ENCODE results near the gene KCNA10. TPM values are rescaled to one million over a fixed set of nuclear protein-coding genes. Genes with fewer than 3 reads are reported as not detected.

Gene KCNA10
- total and polyA plus RNA-seq, 2 experiments from 2014 or later = not detected

- TF ChIP-seq POLR2AphosphoS5 (IDR thresholded peaks at IDR 0.05; ENCODE audit: low read depth) = no peak
- no peak for TF ChIP-seq CTCF (conservative IDR thresholded peaks at IDR 0.05; ENCODE audit: low read depth in 2 of 2)
- no peak for TF ChIP-seq ZNF331 (CRISPR knock-in tag; IDR thresholded peaks at IDR 0.05; ENCODE audit: low read depth)
Measured at GRCh38 chr1:110533230-110533629, 14.3 kb upstream of the KCNA10 start (continued).

GRCh38 chr1:110529011-110529410 is 10.0 kb upstream of the KCNA10 start:
- Histone ChIP-seq H3F3A (replicated peaks; ENCODE audit: low read depth) (no peaks in the 10 kb centered on the region), H3K27ac (ENCODE audit: low read depth) (no peak overlapping the region), H3K4me2 (no peak overlapping the region), H4K20me1 (replicated peaks; ENCODE audit: insufficient read depth) (no peaks in the 10 kb centered on the region), H3K4me1 (ENCODE audit: insufficient read depth) (peaks cover 3% of the 10 kb centered on the region; the same call in 1 of the 2 replicates), H2AFZ (no peak overlapping the region; the same call in 1 of the 2 replicates), H3K27me3 (ENCODE audit: insufficient read depth) (no peaks in the 10 kb centered on the region), H3K79me2 (replicated peaks; ENCODE audit: insufficient read depth) (no peaks in the 10 kb centered on the region), H3K4me3 (no peak overlapping the region), H3K36me3 (ENCODE audit: insufficient read depth) (no peaks in the 10 kb centered on the region), H3K9me2 (ENCODE audit: insufficient read depth) (no peaks in the 10 kb centered on the region)
- Mint-ChIP-seq H3K27ac (no peak overlapping the region), H3K9me3 (no peaks in the 10 kb centered on the region), H3K4me3 (no peak overlapping the region), H3K27me3 (ENCODE audit: insufficient read depth, low read depth, poor library complexity) (peaks cover 12% of the 10 kb centered on the region), H3K4me1 (no peaks in the 10 kb centered on the region; the same call in 2 of the 3 replicates), H3K36me3 (ENCODE audit: low read depth) (no peaks in the 10 kb centered on the region)
- no peak for DNase-seq (ENCODE audit: low spot score)
- ATAC-seq = no peak
- TF ChIP-seq NANOG (IDR thresholded peaks at IDR 0.05; ENCODE audit: borderline replicate concordance) (no peak), STAT1 (IDR thresholded peaks at IDR 0.05; ENCODE audit: unreplicated experiment) (no peak), ZNF114 (CRISPR knock-in tag; IDR thresholded peaks at IDR 0.05) (no peak), CTCF (conservative IDR thresholded peaks at IDR 0.05; ENCODE audit: low read depth in 2 of 2) (no peak), EZH2 (IDR thresholded peaks at IDR 0.05; ENCODE audit: low read depth, unreplicated experiment) (no peak)
- TF ChIP-seq, protein P1, sequence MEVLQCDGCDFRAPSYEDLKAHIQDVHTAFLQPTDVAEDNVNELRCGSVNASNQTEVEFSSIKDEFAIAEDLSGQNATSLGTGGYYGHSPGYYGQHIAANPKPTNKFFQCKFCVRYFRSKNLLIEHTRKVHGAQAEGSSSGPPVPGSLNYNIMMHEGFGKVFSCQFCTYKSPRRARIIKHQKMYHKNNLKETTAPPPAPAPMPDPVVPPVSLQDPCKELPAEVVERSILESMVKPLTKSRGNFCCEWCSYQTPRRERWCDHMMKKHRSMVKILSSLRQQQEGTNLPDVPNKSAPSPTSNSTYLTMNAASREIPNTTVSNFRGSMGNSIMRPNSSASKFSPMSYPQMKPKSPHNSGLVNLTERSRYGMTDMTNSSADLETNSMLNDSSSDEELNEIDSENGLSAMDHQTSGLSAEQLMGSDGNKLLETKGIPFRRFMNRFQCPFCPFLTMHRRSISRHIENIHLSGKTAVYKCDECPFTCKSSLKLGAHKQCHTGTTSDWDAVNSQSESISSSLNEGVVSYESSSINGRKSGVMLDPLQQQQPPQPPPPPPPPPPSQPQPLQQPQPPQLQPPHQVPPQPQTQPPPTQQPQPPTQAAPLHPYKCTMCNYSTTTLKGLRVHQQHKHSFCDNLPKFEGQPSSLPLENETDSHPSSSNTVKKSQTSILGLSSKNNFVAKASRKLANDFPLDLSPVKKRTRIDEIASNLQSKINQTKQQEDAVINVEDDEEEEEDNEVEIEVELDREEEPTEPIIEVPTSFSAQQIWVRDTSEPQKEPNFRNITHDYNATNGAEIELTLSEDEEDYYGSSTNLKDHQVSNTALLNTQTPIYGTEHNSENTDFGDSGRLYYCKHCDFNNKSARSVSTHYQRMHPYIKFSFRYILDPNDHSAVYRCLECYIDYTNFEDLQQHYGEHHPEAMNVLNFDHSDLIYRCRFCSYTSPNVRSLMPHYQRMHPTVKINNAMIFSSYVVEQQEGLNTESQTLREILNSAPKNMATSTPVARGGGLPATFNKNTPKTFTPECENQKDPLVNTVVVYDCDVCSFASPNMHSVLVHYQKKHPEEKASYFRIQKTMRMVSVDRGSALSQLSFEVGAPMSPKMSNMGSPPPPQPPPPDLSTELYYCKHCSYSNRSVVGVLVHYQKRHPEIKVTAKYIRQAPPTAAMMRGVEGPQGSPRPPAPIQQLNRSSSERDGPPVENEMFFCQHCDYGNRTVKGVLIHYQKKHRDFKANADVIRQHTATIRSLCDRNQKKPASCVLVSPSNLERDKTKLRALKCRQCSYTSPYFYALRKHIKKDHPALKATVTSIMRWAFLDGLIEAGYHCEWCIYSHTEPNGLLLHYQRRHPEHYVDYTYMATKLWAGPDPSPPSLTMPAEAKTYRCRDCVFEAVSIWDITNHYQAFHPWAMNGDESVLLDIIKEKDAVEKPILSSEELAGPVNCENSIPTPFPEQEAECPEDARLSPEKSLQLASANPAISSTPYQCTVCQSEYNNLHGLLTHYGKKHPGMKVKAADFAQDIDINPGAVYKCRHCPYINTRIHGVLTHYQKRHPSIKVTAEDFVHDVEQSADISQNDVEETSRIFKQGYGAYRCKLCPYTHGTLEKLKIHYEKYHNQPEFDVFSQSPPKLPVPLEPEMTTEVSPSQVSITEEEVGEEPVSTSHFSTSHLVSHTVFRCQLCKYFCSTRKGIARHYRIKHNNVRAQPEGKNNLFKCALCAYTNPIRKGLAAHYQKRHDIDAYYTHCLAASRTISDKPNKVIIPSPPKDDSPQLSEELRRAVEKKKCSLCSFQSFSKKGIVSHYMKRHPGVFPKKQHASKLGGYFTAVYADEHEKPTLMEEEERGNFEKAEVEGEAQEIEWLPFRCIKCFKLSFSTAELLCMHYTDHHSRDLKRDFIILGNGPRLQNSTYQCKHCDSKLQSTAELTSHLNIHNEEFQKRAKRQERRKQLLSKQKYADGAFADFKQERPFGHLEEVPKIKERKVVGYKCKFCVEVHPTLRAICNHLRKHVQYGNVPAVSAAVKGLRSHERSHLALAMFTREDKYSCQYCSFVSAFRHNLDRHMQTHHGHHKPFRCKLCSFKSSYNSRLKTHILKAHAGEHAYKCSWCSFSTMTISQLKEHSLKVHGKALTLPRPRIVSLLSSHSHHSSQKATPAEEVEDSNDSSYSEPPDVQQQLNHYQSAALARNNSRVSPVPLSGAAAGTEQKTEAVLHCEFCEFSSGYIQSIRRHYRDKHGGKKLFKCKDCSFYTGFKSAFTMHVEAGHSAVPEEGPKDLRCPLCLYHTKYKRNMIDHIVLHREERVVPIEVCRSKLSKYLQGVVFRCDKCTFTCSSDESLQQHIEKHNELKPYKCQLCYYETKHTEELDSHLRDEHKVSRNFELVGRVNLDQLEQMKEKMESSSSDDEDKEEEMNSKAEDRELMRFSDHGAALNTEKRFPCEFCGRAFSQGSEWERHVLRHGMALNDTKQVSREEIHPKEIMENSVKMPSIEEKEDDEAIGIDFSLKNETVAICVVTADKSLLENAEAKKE (CRISPR knock-in tag; IDR thresholded peaks at IDR 0.05) = no peak
- TF ChIP-seq, protein P2, sequence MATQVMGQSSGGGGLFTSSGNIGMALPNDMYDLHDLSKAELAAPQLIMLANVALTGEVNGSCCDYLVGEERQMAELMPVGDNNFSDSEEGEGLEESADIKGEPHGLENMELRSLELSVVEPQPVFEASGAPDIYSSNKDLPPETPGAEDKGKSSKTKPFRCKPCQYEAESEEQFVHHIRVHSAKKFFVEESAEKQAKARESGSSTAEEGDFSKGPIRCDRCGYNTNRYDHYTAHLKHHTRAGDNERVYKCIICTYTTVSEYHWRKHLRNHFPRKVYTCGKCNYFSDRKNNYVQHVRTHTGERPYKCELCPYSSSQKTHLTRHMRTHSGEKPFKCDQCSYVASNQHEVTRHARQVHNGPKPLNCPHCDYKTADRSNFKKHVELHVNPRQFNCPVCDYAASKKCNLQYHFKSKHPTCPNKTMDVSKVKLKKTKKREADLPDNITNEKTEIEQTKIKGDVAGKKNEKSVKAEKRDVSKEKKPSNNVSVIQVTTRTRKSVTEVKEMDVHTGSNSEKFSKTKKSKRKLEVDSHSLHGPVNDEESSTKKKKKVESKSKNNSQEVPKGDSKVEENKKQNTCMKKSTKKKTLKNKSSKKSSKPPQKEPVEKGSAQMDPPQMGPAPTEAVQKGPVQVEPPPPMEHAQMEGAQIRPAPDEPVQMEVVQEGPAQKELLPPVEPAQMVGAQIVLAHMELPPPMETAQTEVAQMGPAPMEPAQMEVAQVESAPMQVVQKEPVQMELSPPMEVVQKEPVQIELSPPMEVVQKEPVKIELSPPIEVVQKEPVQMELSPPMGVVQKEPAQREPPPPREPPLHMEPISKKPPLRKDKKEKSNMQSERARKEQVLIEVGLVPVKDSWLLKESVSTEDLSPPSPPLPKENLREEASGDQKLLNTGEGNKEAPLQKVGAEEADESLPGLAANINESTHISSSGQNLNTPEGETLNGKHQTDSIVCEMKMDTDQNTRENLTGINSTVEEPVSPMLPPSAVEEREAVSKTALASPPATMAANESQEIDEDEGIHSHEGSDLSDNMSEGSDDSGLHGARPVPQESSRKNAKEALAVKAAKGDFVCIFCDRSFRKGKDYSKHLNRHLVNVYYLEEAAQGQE (IDR thresholded peaks at IDR 0.05; ENCODE audit: unreplicated experiment) = no peak
- TF ChIP-seq, protein P3, sequence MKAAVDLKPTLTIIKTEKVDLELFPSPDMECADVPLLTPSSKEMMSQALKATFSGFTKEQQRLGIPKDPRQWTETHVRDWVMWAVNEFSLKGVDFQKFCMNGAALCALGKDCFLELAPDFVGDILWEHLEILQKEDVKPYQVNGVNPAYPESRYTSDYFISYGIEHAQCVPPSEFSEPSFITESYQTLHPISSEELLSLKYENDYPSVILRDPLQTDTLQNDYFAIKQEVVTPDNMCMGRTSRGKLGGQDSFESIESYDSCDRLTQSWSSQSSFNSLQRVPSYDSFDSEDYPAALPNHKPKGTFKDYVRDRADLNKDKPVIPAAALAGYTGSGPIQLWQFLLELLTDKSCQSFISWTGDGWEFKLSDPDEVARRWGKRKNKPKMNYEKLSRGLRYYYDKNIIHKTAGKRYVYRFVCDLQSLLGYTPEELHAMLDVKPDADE (IDR thresholded peaks at IDR 0.05) = no peak
